HG03159 (cell line): Measurements from ENCODE around the gene PDZD4.

Experiments used
- ATAC-seq: cut with Tn5 transposase; IDR thresholded peaks from one replicate; pipeline ENCODE4 v1.9.1; 2021; ENCODE audit warnings: mild to moderate bottlenecking, moderate library complexity; ENCODE audit not compliant: unreplicated experiment

Gene PDZD4

GRCh38 chrX:153763298-153763932 is 66.9 kb downstream of the PDZD4 start:
- no peak for ATAC-seq

DNA sequence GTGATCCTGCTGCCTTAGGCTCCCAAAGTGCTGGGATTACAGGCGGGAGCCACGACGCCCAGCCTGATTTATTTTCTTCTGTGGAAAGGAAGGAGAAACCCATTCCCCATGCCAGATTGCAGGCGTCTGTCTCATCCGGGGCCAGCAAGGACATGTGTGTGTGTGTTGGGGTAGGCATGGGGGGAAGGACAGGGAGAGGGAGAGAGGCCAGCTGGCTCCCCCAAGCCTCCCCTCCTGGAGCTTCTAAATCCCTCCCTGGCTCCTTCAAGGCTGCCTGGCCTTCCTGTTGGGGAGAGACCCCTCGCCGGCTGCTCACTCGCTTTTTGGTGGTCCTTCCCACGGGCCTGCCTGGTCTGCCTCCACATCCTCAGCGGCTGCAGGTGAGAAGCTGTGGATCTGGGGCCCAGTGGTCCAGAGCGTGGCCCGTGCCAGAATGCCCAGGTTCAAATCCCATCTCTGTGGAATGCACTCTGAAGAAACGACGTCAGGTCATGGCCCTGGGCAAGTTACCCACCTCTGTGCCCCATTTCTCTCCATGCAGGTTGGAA is 67.6 kb downstream of the PDZD4 start:
- ATAC-seq, result no peak

DNA sequence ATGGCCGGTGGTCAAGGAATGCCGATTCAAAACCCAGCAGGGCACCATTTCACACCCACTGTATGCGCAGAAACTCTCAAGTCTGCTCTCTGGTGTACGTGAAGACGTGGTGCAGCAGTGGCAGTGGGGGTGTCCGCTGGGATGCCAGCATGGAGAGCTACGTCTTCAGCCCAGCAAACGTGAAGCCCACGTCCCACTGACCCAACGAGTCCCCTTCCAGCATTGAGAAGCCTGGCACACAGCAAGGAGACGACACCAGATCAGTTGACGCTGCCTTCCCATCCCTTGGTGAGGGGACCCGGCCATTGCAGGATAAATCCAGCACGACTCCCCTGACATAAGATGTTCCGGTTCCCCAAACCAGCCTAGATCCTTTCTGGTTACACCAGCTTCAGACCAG is 68.5 kb downstream of the PDZD4 start:
- no peak for ATAC-seq

DNA sequence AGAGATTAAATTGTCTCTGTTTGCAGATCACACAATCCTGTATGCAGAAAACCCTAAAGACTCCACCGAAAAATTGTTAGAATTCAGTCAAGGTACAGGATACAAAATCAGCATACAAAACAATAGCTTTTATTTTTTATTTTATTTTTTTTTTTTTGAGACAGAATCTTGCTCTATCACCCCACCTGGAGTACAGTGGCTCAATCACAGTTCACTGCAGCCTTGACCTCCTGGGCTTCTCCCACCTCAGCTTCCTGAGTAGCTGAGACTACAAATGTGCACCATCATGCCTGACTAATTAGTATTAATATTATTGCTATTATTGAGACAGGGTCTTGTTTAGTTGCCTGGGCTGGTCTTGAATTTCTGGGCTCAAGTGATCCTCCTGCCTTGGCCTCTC is 75.2 kb downstream of the PDZD4 start:
- ATAC-seq, result no peak
